ENCODE results near the gene MYMX.
"Not testable (repeated sequence)": the region's sequence is repeated elsewhere in the genome, so short reads cannot be mapped to it uniquely, and the experiment has no call there.

Gene MYMX

DNA sequence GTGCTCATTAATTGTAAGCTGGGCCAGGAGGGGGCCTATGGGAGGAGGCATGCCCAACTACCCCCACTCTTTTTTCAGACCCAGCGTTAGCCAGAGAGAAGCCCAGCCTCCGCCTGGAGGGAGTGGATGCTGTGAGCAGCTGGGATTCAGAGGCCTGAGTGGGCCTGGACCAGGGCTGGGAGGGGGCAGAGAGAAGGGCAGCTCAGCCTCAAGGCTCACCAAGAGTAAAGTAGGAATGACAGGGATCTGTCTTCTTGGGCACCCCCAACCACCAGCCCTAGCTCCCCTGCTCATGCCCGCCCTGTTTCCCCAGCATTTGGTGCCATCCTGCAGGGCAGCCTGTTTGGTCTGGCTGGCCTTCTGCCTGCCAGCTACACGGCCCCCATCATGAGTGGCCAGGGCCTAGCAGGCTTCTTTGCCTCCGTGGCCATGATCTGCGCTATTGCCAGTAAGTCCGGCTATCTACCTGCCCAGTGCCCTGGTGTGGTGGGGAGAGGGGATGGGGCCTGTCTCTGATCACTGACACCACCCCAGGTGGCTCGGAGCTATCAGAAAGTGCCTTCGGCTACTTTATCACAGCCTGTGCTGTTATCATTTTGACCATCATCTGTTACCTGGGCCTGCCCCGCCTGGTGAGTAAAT, 13.4 kb downstream of the MYMX start:
- DNase-seq, result no peak

DNA sequence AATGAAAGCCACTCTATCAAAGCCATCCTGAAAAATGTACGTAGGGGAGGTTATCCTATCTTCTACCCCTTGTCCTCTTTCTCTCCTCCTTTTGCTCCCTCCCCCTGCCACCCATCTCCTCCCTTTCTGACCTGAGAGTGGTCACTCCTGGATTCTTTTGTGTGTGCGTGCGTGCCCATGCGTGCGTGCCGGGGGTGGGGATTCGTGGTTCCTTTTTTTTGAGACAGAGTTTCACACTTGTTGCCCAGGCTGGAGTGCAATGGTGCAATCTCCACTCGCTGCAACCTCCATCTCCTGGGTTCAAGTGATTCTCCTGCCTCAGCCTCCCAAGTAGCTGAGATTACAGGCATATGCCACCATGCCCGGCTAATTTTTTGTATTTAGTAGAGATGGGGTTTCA, 14.7 kb downstream of the MYMX start:
- DNase-seq, result not testable (repeated sequence)

DNA sequence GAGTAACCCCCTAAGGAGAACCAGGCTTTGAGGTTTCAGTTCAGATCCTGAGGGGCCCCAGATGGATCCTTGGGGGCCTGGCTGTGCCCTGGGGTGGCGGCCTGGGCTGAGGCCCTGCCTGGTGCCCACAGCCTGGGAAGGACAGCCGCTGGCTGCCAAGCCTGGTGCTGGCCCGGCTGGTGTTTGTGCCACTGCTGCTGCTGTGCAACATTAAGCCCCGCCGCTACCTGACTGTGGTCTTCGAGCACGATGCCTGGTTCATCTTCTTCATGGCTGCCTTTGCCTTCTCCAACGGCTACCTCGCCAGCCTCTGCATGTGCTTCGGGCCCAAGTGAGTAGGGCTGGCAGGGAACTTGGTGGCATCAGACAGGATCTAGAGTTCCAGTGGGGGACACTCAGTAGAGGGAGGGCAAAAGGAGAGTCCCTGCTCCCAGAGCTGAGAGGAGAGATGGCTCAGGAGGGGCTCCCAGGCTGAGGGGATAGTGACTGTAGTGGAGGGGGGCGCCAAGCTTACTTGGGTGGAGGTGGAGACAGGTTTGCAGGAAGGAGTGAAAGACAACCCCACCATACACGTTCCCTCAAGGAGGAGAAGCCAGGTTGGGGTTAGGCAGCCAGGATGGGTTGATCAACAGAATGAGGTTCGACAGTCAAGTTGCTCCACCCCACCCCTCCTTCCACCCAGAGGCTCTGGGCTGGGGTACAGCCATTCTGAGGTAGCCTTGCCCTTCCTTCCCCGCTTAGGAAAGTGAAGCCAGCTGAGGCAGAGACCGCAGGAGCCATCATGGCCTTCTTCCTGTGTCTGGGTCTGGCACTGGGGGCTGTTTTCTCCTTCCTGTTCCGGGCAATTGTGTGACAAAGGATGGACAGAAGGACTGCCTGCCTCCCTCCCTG, 16.2 kb downstream of the MYMX start:
- DNase-seq, result no peak

DNA sequence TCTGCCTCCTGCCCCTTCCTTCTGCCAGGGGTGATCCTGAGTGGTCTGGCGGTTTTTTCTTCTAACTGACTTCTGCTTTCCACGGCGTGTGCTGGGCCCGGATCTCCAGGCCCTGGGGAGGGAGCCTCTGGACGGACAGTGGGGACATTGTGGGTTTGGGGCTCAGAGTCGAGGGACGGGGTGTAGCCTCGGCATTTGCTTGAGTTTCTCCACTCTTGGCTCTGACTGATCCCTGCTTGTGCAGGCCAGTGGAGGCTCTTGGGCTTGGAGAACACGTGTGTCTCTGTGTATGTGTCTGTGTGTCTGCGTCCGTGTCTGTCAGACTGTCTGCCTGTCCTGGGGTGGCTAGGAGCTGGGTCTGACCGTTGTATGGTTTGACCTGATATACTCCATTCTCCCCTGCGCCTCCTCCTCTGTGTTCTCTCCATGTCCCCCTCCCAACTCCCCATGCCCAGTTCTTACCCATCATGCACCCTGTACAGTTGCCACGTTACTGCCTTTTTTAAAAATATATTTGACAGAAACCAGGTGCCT, 16.9 kb downstream of the MYMX start:
- peak in 1 of 56 donors; percentile 18 for DNase-seq

DNA sequence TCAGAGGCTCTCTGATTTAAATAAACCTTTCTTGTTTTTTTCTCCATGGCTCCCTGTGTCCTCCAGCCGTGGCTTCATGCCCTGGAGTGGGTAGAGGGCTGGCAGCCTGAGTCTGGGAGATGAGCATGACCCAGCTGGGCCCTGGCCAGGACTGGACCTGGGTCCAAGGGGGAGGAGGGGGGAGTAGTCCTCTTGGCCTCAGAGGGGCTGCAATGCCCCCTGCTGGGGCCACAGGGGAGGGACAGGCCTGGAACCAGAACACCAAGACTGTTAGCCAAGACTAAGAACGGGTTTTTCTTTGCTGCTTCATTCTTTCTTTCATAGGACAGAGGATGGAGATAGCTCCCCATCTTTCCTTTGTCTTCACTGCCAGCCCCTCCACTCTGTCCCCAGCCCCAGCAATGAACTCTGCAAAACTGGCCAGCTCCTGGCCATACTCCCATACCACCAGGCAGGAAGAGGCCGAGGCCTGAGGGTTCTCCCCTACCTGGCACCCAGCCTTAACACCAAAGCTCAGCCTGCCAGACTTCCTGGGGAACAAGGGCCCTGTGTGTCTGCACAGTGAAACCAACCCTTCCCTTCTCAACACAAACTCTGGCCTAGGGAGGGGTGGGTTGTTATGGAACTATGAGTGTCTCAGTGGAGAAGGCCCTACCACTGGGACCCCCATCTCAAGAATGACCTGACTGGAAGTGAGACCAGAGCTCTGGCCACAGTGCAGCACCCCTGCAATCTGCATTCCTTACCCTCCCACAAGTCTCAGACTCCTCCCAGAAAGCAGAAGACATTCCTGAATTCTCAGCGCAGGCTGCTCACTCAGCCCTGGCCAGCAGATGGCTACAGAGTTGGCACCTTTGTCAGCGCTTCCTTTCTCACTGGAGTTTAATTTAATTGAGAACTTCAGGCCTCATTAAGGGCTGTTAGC, 17.6 kb downstream of the MYMX start:
- peak in 54 of 56 donors; percentile 28 to 91 (median 76) for DNase-seq

DNA sequence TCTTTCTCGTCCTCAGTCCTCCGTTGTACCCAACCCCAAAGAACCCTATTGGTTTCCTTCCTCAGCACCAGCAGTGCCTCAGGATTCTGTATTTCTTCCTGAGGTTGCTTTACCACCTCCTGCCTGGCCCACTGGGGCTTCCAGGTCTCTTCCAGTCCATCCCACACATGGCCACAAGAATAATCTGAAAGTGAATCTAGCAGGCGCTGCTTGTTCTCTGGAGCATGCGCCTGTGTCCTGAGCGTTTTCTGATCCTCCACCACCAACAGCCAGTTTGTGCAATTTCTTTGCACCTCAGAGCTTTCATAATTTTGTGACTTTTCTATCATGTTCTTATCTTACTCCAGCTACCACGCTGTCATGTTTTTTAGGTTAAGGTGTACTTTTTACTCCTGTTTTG, 18.5 kb downstream of the MYMX start:
- DNase-seq, result no peak

DNA sequence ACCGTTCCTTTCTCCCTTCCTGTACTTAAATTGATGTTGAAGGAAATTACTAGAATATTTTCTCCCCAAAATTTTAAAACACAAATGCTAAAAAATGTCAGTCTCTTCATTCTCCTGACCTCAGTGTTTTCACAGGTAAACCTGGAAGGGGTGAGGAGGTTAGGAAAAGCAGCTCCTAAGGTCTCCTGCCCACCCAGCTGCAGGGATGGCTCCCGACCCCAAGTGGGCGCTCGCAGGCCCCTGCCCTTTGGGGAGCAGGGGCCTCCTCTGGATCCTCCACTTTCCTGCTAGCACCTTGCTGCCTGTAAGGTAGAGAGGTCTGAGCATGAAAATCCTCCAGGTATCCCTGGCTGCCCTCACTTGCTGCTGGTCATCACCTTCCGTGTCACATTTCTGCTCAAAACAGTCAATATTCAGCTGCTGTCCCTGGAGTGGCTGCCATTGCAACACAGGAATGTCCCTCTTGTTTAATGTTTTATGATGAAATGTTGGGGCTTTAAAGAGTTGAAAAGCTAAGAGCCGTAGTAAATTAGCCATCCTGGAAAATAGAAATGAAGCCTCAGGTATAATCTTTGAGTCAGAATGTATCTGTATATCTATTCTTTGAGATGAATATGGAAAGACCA, 19.3 kb downstream of the MYMX start:
- DNase-seq, result no peak

DNA sequence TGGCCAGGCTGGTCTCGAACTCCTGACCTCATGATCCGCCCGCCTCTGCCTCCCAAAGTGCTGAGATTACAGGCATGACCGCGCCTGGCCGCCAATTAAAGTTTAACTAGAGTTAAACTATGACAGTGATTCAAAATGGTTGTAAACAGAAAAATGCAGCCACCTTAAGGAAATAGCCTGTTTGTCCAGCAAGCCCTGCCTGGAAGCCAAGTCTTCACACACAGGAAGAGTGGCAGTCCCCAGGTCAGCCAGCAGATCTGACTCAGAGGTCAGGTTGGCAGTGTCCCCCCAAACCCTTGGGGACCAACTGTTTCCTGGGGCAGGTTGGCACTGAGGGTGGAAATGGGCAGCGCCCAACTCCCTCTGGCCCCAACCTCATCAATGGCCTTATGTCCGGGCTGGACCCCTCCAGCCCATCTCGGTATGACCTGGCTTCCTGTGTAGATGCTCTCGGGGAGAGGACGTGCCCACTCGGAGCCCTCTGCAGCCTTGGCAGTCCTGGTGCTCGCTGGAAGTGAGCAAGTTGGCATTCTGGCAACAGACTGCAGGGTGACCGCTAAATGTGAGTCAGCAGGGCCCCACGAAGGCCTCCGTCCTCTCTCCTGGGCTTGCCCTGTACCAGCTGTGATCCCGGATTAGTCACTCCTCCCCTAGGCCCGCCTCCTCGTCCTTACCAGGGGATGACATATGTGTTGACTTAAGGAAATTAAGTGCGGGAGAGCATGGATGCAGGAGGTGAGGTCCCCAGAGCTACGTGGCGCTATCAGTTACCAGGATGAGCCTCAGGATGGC, 20.5 kb downstream of the MYMX start:
- peak in 42 of 56 donors; percentile 30 to 90 (median 62) for DNase-seq

DNA sequence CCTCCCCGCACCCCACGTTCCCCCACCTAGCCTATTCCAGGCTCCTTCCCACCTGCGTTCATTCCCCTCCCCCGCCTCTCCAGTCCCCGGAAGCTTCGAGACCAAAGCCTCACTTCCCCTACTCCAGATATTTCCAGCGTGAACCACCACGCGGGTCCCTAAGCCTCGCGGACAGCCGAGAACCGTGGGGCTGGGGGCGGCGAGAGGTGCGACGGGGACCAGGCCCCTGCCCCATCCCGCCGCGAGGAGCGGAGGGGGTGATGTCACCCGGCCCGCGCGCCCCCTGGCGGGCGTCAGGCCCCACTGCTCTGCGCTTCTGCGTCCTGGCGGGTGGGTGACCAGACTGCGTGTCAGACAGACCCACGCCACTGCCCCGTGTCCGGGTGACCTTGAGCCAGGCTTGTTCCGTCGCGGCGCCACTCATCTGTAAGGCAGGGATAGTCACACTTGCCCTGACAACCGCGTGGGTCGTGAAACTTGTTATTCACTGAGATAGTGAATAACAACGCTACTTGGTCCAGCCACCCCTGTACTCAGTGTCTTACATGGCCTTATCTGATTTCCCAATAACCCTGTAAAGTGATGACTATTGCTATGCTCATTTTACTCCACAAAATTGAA, 21.2 kb downstream of the MYMX start:
- DNase-seq, result peak in 51 of 56 donors; percentile 25 to 90 (median 70)

DNA sequence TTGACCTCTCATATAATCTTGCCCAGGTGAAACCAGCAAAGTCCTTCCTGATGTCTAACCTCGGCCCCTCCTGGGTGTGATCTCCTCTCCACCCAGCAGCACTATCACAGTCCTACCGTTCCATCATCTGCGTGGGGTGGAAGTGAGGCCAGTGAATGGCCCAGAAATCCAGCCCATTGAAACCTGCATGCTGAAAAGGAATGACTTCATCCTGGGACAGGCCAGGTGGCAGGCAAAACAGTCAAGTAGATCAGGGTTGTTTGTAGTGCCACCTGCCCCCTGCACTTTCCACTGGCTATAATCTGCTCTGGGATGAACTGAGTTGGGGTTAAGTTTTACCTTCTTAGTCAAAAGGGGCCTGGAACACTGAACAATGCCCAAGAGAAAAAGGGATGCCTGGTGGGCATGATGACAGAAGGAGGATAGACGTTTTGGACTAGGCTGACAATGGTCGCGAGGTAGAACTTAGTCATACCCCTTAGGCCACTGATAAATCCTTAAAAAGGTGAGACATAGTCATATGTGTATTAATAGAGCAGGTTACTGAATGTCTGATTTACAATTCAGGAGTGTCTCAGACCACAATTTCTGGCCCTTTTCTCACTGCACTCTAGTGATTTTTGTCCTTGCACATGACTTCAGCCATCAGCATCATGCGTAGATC, 22.1 kb downstream of the MYMX start:
- no peak for DNase-seq

DNA sequence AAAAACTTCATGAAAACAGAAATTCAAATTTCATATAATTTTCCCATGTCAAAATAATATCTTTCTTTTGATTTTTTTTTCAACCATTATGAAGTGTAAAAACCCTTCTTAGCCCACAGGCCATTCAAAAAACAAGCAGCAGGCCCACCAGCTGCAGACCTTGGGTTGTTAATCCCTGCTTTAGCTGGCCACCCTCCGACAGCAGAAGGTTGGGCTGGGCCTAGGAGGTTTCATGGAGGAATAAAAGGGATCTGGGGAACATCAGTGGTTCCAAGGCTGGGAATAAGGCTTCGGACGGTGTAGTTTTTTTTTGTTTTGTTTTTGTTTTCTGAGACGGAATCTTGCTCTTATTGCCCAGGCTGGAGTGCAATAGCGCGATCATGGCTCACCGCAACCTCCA, 26.6 kb downstream of the MYMX start:
- DNase-seq, result no peak

DNA sequence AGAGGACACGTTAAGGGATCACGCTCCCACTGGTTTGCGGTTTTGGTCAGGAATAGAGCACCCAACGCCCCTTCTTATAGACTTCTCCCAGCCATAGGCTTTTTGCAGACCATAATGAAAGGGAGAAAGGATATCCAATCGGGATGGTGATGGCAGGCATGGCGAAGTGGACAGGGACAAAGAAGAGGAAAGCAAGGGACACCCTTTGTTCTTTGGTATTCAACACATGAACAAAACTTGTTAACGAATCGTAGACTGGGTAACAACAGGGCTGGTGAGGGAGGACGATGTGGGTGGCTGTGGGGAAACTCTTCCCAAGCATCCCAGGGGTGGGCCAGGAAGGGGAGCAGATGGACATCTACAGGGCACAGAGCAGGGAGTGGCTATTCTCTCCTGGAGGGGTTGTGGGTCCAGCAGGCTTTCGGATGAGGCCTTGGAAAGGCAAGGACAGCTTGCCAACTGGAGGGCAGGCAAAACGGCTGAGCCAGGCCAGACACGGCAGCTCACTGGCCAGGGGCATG, 28.7 kb downstream of the MYMX start:
- peak in 2 of 56 donors; percentile 51 to 71 for DNase-seq

DNA sequence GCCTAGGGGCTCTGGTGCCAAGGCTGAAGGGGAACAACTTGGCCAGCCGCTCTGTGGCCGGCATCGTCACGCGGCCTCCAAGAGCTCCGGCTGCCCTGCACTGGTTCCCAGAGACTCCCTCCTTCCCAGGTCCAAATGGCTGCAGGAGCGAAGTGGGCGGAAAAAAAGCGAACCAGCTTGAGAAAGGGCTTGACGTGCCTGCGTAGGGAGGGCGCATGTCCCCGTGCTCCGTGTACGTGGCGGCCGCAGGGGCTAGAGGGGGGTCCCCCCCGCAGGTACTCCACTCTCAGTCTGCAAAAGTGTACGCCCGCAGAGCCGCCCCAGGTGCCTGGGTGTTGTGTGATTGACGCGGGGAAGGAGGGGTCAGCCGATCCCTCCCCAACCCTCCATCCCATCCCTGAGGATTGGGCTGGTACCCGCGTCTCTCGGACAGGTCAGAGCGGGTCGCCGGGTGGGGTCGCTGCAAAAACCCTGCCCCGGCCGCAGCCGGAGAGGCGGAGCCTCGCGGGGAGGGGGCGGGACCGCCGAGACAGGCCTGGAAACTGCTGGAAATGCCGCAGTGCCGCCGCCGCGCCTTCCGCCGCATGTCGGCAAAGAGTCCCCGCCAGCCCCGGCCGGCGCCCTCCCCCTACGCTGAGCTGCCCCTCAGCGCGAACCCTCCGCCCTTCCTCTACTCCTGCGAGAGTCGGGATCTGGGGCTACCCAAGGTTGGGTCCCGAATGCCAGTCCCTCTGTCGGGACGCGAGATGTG, 29.4 kb downstream of the MYMX start:
- DNase-seq, result peak in 55 of 56 donors; percentile 50 to 94 (median 81)

DNA sequence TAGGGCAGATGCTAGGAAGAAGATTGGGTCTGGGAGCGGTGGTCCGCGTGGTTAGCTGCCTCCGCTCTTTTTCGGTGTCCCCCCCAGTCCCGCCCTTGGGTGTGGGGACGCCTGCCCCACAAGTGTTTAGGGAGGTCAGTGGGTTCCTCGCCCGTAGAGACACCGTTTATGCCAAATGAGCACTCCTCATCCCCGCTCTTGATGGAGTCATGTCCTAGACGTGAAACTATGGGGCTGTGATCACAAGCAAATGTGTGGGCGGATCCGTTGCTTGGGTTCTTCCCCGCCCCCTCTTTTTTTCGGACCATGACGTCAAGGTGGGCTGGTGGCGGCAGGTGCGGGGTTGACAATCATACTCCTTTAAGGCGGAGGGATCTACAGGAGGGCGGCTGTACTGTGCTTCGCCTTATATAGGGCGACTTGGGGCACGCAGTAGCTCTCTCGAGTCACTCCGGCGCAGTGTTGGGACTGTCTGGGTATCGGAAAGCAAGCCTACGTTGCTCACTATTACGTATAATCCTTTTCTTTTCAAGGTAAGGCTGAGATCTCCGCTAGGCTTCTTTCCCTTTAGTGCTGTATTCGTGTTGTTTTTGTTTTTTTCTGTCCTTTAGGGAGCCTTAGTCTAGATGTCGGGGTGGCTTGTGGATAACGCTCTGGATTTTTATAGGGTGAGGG, 30.1 kb downstream of the MYMX start, which contains the start of gene HSP90AB1:
TSS of gene HSP90AB1 (plus strand) at position 439 of the 675 bp plus-strand sequence. CDS start 1,529 bp downstream, outside the sequence.
- peak; percentile 61 to 96 (median 88) for DNase-seq

DNA sequence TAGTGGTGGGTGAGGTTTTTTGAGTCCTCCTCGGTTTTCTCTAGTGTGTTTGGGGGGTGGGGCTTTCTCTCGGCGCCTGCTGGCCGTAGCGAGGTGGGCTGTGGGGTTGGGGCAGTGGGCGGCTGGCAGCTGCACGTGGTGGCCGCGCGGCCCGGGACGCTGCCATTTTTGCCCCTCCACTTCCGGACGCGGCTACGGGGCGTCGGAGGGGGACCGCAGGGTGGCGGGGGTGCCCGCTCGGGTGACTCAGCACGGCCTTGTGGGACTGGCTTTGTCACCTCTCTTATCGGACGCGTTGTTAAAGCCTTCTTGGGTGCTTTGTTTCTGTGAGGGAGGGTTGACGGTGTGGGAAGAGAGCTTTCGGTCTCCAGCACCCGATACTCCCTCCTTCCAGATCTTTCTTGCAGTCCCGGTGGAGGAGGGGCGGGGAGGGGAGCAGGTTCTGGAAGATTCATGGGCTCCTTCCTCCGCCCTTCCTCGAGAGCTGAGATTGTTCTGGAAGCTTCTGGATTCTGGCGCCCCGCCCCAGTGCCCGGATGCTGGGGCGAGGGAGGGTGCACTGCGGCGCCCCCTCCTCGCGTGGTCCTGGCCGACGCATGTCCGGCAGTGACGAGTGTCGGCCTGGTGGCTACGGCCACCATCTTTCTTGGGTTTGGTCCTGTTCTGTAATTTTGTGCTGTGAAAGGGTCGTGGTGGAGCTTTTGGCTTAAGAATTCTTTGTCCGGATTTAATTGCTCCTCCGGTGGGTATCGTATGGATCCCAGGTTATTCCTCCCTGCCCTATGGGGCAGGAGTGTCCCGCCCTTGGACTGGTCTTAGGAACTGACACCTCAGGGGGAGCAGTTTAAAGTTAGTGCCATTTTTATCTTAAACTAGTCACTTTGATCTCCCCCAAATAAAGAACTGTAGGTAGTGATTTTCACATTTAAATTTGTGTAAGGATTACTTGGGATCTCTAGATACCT, 30.9 kb downstream of the MYMX start:
- DNase-seq, result peak in 47 of 56 donors; percentile 18 to 90 (median 69)

DNA sequence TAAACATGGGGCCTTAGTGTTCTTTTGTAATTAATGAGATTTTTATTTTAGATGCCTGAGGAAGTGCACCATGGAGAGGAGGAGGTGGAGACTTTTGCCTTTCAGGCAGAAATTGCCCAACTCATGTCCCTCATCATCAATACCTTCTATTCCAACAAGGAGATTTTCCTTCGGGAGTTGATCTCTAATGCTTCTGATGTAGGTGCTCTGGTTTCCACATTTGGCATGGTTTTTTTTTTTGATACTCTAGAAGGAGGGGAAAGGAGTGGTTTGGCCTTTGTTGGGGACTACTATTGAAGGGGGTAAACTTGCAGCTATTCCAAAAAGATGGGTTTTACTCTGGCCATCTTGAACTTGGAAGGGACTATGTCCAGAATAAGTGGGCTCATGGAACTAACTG, 31.9 kb downstream of the MYMX start:
- no peak for DNase-seq
